GM04504 (cell line): ENCODE measurements around the gene PPFIA1.
A peak's percentile ranks its signal among the peaks of the same experiment; 100 is the strongest.
"Not testable (repeated sequence)": the region's sequence is repeated elsewhere in the genome, so short reads cannot be mapped to it uniquely, and the experiment has no call there.

Experiments used
- DNase-seq: peaks from one replicate; pipeline ENCODE4 v3.0.0-alpha.2; 2012; ENCODE audit warnings: low read depth

Gene PPFIA1

DNA sequence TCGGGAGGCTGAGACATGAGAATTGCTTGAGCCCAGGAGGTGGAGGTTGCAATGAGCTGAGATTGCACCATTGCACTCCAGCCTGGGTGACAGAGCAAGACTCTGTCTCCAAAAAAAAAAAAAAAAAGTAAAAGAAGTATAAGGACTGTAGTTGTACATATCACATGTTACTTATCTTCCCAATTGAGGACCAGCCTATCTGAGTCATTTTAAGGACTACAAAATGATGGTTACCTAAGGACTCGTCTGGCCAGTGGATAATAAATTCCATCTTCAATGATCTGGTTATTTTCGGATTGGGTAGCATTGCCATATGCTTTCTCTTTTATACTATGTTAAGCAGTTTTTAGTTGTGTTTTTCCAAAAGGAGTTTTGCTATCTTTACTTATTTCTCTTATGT lies 55.3 kb downstream of the PPFIA1 start:
- no peak for DNase-seq

DNA sequence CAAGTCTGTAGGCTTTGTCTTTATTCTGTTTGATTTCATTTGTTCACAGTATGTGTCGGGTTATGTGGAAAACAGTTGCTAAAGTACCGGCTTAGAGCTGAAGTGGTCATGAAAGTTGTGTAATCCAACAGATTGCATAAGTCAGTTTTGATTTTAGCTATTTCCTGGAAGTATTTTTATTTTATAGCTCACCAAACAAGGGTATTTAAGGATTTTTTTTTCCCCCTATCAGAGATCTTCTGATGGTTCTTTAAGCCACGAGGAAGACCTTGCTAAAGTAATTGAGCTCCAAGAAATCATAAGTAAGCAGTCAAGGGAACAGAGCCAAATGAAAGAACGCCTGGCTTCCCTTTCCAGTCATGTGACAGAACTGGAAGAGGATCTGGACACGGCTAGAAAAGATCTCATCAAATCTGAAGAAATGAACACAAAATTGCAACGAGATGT lies 55.9 kb downstream of the PPFIA1 start:
- peak; percentile 58 for DNase-seq

- no peak for DNase-seq
Measured at GRCh38 chr11:70326833-70327232, 56.3 kb downstream of the PPFIA1 start.

- DNase-seq: no peak
Measured at GRCh38 chr11:70327717-70328116, 57.2 kb downstream of the PPFIA1 start.

GRCh38 chr11:70328556-70328955 lies 58.1 kb downstream of the PPFIA1 start:
- DNase-seq: no peak

DNA sequence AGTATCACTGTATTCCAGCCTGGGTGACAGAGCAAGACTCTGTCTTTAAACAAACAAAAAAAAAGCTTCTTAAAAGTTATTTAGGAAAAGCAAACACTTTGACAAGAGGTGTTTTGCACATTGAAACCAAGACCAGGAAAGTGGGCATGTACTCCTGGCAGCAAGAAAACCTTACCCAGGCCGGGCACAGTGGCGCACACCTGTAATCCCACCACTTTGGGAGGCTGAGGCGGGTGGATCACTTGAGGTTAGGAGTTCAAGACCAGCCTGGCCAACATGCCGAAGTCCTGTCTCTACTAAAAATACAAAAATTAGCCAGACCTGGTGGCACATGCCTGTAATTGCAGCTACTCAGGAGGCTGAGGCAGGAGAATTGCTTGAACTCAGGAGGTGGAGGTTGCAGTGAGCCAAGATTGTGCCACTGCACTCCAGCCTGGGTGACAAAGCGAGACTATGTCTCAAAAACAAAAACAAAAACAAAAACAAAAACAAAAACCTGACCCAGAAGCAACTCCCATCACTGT lies 60.9 kb downstream of the PPFIA1 start:
- not testable (repeated sequence) for DNase-seq

- no peak for DNase-seq
Measured at GRCh38 chr11:70331901-70332300, 61.4 kb downstream of the PPFIA1 start.

DNA sequence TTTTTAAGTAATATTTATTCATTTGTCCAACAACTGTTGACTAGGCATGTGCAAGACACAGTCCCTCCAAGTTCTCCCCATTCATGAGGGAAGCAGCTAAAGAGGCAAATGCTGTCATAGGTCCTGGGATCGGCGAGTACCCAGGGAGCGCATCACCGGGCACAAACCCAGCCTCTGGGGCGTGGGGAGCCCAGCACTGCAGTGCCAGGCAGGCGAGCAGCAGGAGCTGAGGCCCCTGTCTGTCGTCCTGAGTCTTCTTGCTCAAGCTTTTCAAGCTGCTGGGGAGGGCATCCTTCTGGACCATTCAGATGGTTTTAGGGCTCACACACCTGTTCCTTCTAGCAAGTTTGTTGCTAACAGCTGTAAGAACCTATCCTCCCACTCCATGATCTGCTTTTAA lies 62.1 kb downstream of the PPFIA1 start:
- no peak for DNase-seq

DNA sequence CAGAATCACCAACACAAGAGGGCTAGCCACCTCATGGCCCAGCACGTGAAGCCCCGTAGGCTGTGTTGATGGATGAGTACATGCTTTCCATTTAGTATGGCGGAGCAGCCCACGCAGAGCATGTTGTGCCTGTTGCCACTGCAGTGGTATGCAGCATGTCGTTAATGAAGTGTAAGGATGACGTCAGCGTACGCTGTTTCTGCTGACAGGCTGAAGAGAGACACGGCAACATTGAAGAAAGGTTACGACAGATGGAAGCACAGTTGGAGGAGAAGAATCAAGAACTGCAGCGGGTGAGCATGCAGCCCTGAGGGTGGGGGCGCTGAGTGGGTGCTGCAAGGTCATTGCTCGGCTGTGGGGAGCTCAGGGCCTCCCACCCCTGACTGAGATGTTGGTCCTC lies 62.8 kb downstream of the PPFIA1 start:
- no peak for DNase-seq

GRCh38 chr11:70334351-70334995 lies 64.0 kb downstream of the PPFIA1 start:
- DNase-seq: no peak

DNA sequence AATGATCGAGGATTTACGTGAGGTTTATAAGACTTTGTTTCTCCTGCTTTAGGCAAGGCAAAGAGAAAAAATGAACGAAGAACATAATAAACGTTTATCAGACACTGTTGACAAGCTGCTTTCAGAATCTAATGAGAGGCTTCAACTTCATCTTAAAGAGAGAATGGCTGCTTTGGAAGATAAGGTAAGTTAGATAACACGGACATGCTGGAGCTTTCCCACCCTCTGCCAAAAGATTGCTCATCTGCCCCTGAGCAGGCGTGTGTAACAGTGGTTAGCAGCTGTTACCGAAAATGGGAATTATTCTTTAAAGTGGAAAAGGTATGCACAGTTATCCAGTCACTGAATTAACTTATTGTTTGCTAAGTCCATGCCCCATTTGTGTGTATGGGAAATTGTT lies 65.0 kb downstream of the PPFIA1 start:
- DNase-seq: no peak

- no peak for DNase-seq
Measured at GRCh38 chr11:70338594-70338993, 68.1 kb downstream of the PPFIA1 start.

DNA sequence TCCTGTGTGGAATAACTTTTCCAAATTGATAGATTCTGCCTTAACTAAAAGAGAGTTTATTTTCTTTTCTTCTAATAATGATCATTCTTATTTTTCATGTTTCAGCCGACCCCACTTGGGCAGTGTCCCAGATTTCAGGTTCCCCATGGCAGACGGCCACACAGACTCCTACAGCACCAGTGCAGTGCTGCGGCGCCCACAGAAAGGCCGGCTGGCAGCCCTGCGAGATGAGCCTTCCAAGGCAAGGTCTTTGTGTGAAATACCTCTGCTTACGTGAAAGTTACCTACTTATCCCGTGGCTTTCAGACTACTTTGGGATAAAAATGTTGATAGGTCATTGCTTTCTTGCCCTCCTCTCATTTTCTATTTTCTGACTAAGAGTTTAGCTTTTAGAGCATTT lies 68.6 kb downstream of the PPFIA1 start:
- DNase-seq: no peak

GRCh38 chr11:70341881-70342429 lies 71.5 kb downstream of the PPFIA1 start:
- no peak for DNase-seq

GRCh38 chr11:70343636-70344035 lies 73.1 kb downstream of the PPFIA1 start:
- DNase-seq: no peak

- DNase-seq: no peak
Measured at GRCh38 chr11:70348191-70348590, 77.7 kb downstream of the PPFIA1 start.

GRCh38 chr11:70348608-70349007 lies 78.1 kb downstream of the PPFIA1 start:
- DNase-seq: no peak

- DNase-seq: no peak
Measured at GRCh38 chr11:70351646-70352045, 81.2 kb downstream of the PPFIA1 start.

DNA sequence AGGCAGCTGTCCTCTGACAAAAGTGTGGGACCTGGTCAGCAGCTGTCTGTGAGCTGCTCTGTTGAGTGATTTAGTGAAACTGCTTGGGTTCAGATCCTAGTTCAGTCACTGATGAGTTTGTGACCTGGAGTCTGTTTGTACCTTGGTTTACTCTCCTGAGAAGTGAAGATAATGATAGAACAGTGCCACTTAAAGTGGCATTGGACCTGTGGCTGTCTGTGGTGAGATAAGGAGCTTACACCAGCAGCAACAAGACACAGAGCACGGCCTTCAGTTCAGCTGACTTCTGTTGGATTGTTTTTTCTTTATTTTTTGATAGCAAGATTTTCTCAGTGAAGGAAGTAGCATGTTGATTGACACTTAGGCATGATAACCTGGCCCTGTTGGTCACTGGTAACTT lies 81.6 kb downstream of the PPFIA1 start:
- DNase-seq: no peak

DNA sequence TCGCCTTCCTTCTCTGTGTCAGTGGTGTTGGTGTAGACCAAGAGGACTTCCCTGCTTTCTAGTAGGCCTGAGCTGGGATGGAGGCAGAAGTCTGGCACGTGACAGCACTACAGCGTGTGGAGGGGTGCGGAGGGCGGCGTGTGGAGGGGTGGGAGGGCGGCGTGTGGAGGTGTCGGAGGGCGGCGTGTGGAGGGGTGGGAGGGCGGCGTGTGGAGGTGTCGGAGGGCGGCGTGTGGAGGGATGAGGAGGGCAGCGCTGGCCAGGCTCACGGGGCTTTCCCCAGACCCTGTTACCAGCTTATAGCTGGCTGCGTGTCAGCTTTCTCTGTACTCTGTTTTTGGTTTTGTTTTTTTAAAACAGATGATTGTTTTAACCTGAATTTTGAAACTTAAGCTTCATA lies 82.1 kb downstream of the PPFIA1 start:
- DNase-seq: no peak

DNA sequence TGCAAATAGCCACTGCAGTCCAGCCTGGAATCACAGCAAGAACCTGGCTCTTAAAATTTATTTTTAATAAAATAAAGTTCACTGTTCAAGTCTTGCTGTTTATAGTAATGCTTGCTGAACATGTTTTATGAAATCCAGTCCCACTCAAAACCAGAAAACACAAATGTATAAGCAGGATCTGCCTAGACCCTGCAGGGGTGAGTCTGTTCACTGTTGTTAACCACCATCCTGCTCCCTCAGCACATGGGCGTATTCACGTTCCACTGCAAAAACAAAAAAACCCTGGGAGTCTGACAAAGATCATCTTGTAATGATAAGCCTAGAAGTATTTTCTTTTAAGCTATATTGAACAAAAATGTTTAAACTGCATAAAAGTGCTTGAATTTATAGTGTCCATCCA lies 82.8 kb downstream of the PPFIA1 start:
- DNase-seq: no peak

- no peak for DNase-seq
Measured at GRCh38 chr11:70353900-70354568, 83.5 kb downstream of the PPFIA1 start.

DNA sequence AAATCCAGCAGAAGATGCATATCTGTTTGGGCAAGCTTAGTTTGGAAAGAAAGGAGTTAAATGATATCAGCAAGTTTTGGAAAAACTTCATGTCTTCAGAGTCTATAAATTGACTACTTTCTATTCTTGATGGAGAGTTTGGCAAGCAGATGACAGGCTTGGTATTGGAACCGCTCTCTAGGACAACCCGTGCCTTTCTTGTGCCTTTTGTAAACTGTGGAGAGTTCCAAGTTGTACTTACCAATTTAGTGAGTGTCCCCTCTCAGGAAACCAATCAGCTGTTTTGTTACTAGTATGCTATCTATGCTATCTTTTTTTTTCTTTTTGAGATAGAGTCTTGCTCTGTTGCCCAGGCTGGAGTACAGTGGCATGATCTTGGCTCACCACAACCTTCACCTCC lies 84.1 kb downstream of the PPFIA1 start:
- DNase-seq: no peak
